Measurements from ENCODE around the gene JARID2.

Gene JARID2

GRCh38 chr6:15440040-15440439 is 194.2 kb downstream of the JARID2 start:
- no peak for DNase-seq (ENCODE audit: low read depth, low spot score)

GRCh38 chr6:15441215-15441868 is 195.5 kb downstream of the JARID2 start:
- DNase-seq (ENCODE audit: low read depth, low spot score), result no peak

- DNase-seq (ENCODE audit: low read depth, low spot score), result no peak
Measured at GRCh38 chr6:15441981-15442380, 196.1 kb downstream of the JARID2 start.

GRCh38 chr6:15442467-15442866 is 196.6 kb downstream of the JARID2 start:
- no peak for DNase-seq (ENCODE audit: low read depth, low spot score)

GRCh38 chr6:15443119-15443830 is 197.4 kb downstream of the JARID2 start:
- DNase-seq (ENCODE audit: low read depth, low spot score), result no peak

- no peak for DNase-seq (ENCODE audit: low read depth, low spot score)
Measured at GRCh38 chr6:15444081-15444731, 198.3 kb downstream of the JARID2 start.

GRCh38 chr6:15444881-15445280 is 199.0 kb downstream of the JARID2 start:
- no peak for DNase-seq (ENCODE audit: low read depth, low spot score)

GRCh38 chr6:15447546-15448267 is 201.8 kb downstream of the JARID2 start:
- DNase-seq (ENCODE audit: low read depth, low spot score), result no peak

GRCh38 chr6:15449011-15449410 is 203.1 kb downstream of the JARID2 start:
- DNase-seq (ENCODE audit: low read depth, low spot score), result no peak

- no peak for DNase-seq (ENCODE audit: low read depth, low spot score)
Measured at GRCh38 chr6:15451738-15452137, 205.9 kb downstream of the JARID2 start.

- no peak for DNase-seq (ENCODE audit: low read depth, low spot score)
Measured at GRCh38 chr6:15452182-15452941, 206.5 kb downstream of the JARID2 start.

GRCh38 chr6:15453186-15453585 is 207.3 kb downstream of the JARID2 start:
- DNase-seq (ENCODE audit: low read depth, low spot score), result no peak

GRCh38 chr6:15453622-15454021 is 207.8 kb downstream of the JARID2 start:
- no peak for DNase-seq (ENCODE audit: low read depth, low spot score)

GRCh38 chr6:15456422-15456821 is 210.6 kb downstream of the JARID2 start:
- DNase-seq (ENCODE audit: low read depth, low spot score), result no peak

- no peak for DNase-seq (ENCODE audit: low read depth, low spot score)
Measured at GRCh38 chr6:15457121-15457650, 211.3 kb downstream of the JARID2 start.

- DNase-seq (ENCODE audit: low read depth, low spot score), result no peak
Measured at GRCh38 chr6:15458021-15458459, 212.2 kb downstream of the JARID2 start.

- no peak for DNase-seq (ENCODE audit: low read depth, low spot score)
Measured at GRCh38 chr6:15460110-15460727, 214.3 kb downstream of the JARID2 start.

GRCh38 chr6:15461127-15461944 is 215.5 kb downstream of the JARID2 start:
- peak; percentile 35 for DNase-seq (ENCODE audit: low read depth, low spot score)

GRCh38 chr6:15462256-15462655 is 216.4 kb downstream of the JARID2 start:
- no peak for DNase-seq (ENCODE audit: low read depth, low spot score)
